ENCODE measurements around the gene DOK4. TPM values are rescaled to one million over a fixed set of nuclear protein-coding genes. Genes with fewer than 3 reads are reported as not detected.

The DOK4 gene
- total RNA-seq, 1 experiment from 2014 or later = 27.4 TPM

GRCh38 chr16:57532266-57532625, 46.0 kb upstream of the DOK4 start:
- Histone ChIP-seq H3K79me2 (ENCODE audit: low read depth) (no peaks in the 10 kb centered on the region), H3K9me2 (ENCODE audit: insufficient read depth) (no peaks in the 10 kb centered on the region), H3K4me3 (no peak overlapping the region), H4K20me1 (ENCODE audit: insufficient read depth) (no peaks in the 10 kb centered on the region), H3K9me3 (ENCODE audit: insufficient read depth, low read depth) (no peaks in the 10 kb centered on the region), H3K36me3 (ENCODE audit: low read depth) (no peaks in the 10 kb centered on the region), H3K27me3 (ENCODE audit: insufficient read depth, low read depth) (no peaks in the 10 kb centered on the region), H3K4me1 (replicated peaks; ENCODE audit: insufficient read depth) (no peaks in the 10 kb centered on the region; the same call in 1 of the 2 replicates), H3K4me2 (no peak overlapping the region), H2AFZ (no peak overlapping the region), H3F3A (ENCODE audit: insufficient read depth, low read depth) (peaks cover 12% of the 10 kb centered on the region; the same call in 1 of the 2 replicates), H3K27ac (no peak overlapping the region)
- ChIA-PET CTCF (interaction anchor here (0.7 kb wide), 1 partner anchor 11 kb away, joined by 3 read pairs; no protein-coding TSS in a partner anchor), POLR2A (ENCODE audit: unreplicated experiment) (no interaction called here)
- intact Hi-C loops (cut with micrococcal nuclease; ENCODE audit: unreplicated experiment) = no loop called here
- TF ChIP-seq CTCF (conservative IDR thresholded peaks at IDR 0.05) (no peak), EZH2 (IDR thresholded peaks at IDR 0.05; ENCODE audit: low read depth) (no peak)
- DNase-seq = no peak
- no TSS peak for BruUV-seq (replicated peaks)

GRCh38 chr16:57531635-57532265, 45.5 kb upstream of the DOK4 start:
- BruUV-seq (replicated peaks) = no TSS peak
- H3K36me3 ChIP-seq (ENCODE audit: low read depth) = no peaks in the 10 kb centered on the region
- TF ChIP-seq CTCF (conservative IDR thresholded peaks at IDR 0.05) (no peak), EZH2 (IDR thresholded peaks at IDR 0.05; ENCODE audit: low read depth) (no peak)
- no peaks in the 10 kb centered on the region for H4K20me1 ChIP-seq (ENCODE audit: insufficient read depth)
- no peak for DNase-seq
- H3K27me3 ChIP-seq (ENCODE audit: insufficient read depth, low read depth) = no peaks in the 10 kb centered on the region
- CTCF ChIA-PET = no interaction called here
- H3K4me2 ChIP-seq = no peak overlapping the region
- H3K9me2 ChIP-seq (ENCODE audit: insufficient read depth) = no peaks in the 10 kb centered on the region
- H3K9me3 ChIP-seq (ENCODE audit: insufficient read depth, low read depth) = no peaks in the 10 kb centered on the region
- H2AFZ ChIP-seq = no peak overlapping the region
- H3K4me1 ChIP-seq (replicated peaks; ENCODE audit: insufficient read depth) = no peaks in the 10 kb centered on the region; the same call in 1 of the 2 replicates
- H3K27ac ChIP-seq = no peak overlapping the region
- no peak overlapping the region for H3K4me3 ChIP-seq
- POLR2A ChIA-PET (ENCODE audit: unreplicated experiment) = no interaction called here
- no peaks in the 10 kb centered on the region for H3K79me2 ChIP-seq (ENCODE audit: low read depth)
- intact Hi-C loops (cut with micrococcal nuclease; ENCODE audit: unreplicated experiment) = no loop called here
- H3F3A ChIP-seq (ENCODE audit: insufficient read depth, low read depth) = peaks cover 12% of the 10 kb centered on the region; the same call in 1 of the 2 replicates

- Histone ChIP-seq H3K9me3 (ENCODE audit: insufficient read depth, low read depth) (no peaks in the 10 kb centered on the region), H4K20me1 (ENCODE audit: insufficient read depth) (no peaks in the 10 kb centered on the region), H3K36me3 (ENCODE audit: low read depth) (no peaks in the 10 kb centered on the region), H3K79me2 (ENCODE audit: low read depth) (no peaks in the 10 kb centered on the region), H3K27me3 (ENCODE audit: insufficient read depth, low read depth) (no peaks in the 10 kb centered on the region), H3K9me2 (ENCODE audit: insufficient read depth) (no peaks in the 10 kb centered on the region), H3K27ac (no peak overlapping the region), H3K4me3 (no peak overlapping the region), H3K4me2 (no peak overlapping the region), H3F3A (ENCODE audit: insufficient read depth, low read depth) (peaks cover 12% of the 10 kb centered on the region; the same call in 1 of the 2 replicates), H2AFZ (no peak overlapping the region), H3K4me1 (replicated peaks; ENCODE audit: insufficient read depth) (no peaks in the 10 kb centered on the region)
- TF ChIP-seq EZH2 (IDR thresholded peaks at IDR 0.05; ENCODE audit: low read depth) = no peak
- no peak for TF ChIP-seq CTCF (conservative IDR thresholded peaks at IDR 0.05)
- BruUV-seq (replicated peaks) = no TSS peak
- ChIA-PET POLR2A (ENCODE audit: unreplicated experiment) (no interaction called here), CTCF (no interaction called here)
- DNase-seq = no peak
- intact Hi-C loops (cut with micrococcal nuclease; ENCODE audit: unreplicated experiment) = no loop called here
Measured at GRCh38 chr16:57531253-57531575, 44.9 kb upstream of the DOK4 start.
